Mesothelial cell of epicardium (in vitro differentiated cells): ENCODE measurements around the gene TMEM239. TPM values are rescaled to one million over a fixed set of nuclear protein-coding genes. Genes with fewer than 3 reads are reported as not detected.

Experiments used
- DNase-seq, 2 experiments: peaks; one replicate each; pipeline ENCODE4 v3.0.0; 2021; ENCODE audit warnings: low spot score in 2 of 2; ENCODE audit not compliant: unreplicated experiment in 2 of 2
- H3K27ac Mint-ChIP-seq: 2 replicates; pipeline ENCODE4 v1.8.0; 2021; ENCODE audit warnings: mixed read lengths
- H3K27me3 Mint-ChIP-seq: 2 replicates; pipeline ENCODE4 v1.8.0; 2021; ENCODE audit warnings: low read depth, mixed read lengths
- H3K36me3 Mint-ChIP-seq: 2 replicates; pipeline ENCODE4 v1.8.0; 2021; ENCODE audit warnings: mixed read lengths
- H3K4me1 Mint-ChIP-seq: 2 replicates; pipeline ENCODE4 v1.8.0; 2021; ENCODE audit warnings: mixed read lengths
- H3K4me3 Mint-ChIP-seq: 2 replicates; pipeline ENCODE4 v1.8.0; 2021; ENCODE audit warnings: mild to moderate bottlenecking, moderate library complexity, mixed read lengths
- H3K9me3 Mint-ChIP-seq: 2 replicates; pipeline ENCODE4 v1.8.0; 2021; ENCODE audit warnings: mixed read lengths
- total RNA-seq: library from RNA; stranded (reverse); gene quantifications from 3 replicates; pipeline ENCODE4 v1.2.1, GENCODE V29; 2021
- TF ChIP-seq, protein P1 (sequence below): fragments of 200-600 bp; sonication (generic); IDR thresholded peaks from one replicate; pipeline ENCODE4 v1.5.0; 2021; ENCODE audit warnings: antibody characterized with exemption; ENCODE audit not compliant: unreplicated experiment

Gene TMEM239
- total RNA-seq, 1 donor from 2014 or later: not detected

DNA sequence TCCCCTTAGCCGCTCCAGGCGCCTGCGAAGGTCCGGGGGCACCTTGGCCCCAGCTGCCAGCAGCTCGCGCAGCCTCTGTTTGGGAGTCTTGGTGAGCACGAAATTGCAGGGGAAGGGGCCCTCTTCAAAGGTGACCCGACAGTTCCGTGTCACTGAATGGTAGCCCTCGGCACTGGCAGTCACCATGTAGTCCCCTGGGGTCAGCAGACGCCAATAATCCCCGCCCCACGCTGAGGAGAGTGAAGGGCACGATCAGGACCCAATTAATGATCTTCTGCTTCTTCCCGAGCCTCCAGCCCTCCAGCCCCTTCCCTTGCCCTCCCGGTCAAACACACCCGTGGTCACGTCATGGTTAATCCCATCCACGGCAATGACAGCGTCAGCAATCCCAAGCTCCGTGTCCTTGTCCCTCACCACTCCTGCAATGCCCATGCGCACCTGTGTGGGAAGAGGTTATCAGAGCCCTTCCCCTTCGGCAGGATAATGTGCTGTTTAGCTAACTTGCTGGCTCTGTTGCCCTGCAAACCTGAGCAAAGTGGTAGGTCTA is 21.9 kb upstream of the TMEM239 start:
- no peak for DNase-seq
- peaks cover 14% of the 10 kb centered on the region for H3K27me3 Mint-ChIP-seq
- H3K9me3 Mint-ChIP-seq: peaks cover 4% of the 10 kb centered on the region
- no peak overlapping the region for H3K4me3 Mint-ChIP-seq
- no peak overlapping the region for H3K27ac Mint-ChIP-seq
- H3K36me3 Mint-ChIP-seq: peaks cover 15% of the 10 kb centered on the region
- H3K4me1 Mint-ChIP-seq: peaks cover 6% of the 10 kb centered on the region
- TF ChIP-seq, protein P1, sequence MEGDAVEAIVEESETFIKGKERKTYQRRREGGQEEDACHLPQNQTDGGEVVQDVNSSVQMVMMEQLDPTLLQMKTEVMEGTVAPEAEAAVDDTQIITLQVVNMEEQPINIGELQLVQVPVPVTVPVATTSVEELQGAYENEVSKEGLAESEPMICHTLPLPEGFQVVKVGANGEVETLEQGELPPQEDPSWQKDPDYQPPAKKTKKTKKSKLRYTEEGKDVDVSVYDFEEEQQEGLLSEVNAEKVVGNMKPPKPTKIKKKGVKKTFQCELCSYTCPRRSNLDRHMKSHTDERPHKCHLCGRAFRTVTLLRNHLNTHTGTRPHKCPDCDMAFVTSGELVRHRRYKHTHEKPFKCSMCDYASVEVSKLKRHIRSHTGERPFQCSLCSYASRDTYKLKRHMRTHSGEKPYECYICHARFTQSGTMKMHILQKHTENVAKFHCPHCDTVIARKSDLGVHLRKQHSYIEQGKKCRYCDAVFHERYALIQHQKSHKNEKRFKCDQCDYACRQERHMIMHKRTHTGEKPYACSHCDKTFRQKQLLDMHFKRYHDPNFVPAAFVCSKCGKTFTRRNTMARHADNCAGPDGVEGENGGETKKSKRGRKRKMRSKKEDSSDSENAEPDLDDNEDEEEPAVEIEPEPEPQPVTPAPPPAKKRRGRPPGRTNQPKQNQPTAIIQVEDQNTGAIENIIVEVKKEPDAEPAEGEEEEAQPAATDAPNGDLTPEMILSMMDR: no peak

DNA sequence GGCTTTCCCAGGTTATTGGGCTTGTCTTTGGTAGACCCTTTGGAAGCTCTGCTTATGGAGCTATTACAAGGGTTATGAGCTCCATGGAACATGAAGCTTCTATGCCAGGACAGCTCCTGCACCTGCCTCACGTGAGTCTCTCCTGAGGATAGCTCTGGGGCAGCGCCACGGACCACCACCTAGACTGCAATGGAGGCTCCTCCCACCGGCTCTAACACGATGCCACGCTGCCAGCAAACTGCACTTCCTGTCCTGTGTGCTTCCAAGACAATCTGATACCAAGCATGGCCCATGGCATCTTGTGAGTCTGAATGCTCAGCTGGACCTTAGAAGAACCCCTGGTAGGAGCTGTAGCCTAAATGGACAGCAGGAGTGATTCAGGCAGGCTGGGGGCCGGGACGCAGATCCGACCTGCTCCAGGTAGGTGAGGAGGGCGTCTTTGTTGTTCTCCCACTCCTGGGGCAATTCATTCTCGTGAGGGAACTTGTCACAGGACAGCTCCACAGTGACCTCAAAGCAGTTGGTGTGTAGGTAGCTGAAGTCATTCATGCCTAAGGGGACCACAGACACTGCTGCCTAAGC is 21.2 kb upstream of the TMEM239 start:
- DNase-seq: no peak
- TF ChIP-seq, protein P1: no peak
- Mint-ChIP-seq H3K9me3 (peaks cover 4% of the 10 kb centered on the region), H3K27me3 (peaks cover 15% of the 10 kb centered on the region), H3K27ac (no peak overlapping the region), H3K4me3 (no peak overlapping the region), H3K4me1 (peaks cover 12% of the 10 kb centered on the region), H3K36me3 (peaks cover 15% of the 10 kb centered on the region)

DNA sequence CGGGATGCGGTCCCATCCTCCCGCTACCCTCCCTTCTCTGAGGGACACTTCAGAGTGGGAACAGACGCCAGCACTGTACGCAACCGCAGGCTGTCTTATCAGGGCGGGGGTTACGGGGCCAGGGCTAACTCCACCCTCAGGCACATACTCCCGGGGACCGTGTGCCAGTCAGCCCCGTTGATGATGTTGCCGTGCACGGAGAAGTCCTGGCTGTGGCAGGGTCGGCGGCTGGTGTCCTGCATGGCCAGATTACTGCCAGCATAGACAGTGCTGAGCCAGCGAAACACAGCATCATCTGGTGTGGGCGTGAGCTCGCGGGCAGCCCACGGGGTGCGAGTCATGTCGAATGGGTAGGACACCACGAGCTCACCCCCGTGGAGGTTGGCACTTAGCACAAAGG is 20.7 kb upstream of the TMEM239 start:
- Mint-ChIP-seq H3K36me3 (peaks cover 15% of the 10 kb centered on the region), H3K27ac (no peak overlapping the region), H3K4me3 (no peak overlapping the region), H3K9me3 (peaks cover under 1% of the 10 kb centered on the region), H3K4me1 (peaks cover 15% of the 10 kb centered on the region), H3K27me3 (peaks cover 15% of the 10 kb centered on the region)
- DNase-seq: no peak
- TF ChIP-seq, protein P1: no peak

DNA sequence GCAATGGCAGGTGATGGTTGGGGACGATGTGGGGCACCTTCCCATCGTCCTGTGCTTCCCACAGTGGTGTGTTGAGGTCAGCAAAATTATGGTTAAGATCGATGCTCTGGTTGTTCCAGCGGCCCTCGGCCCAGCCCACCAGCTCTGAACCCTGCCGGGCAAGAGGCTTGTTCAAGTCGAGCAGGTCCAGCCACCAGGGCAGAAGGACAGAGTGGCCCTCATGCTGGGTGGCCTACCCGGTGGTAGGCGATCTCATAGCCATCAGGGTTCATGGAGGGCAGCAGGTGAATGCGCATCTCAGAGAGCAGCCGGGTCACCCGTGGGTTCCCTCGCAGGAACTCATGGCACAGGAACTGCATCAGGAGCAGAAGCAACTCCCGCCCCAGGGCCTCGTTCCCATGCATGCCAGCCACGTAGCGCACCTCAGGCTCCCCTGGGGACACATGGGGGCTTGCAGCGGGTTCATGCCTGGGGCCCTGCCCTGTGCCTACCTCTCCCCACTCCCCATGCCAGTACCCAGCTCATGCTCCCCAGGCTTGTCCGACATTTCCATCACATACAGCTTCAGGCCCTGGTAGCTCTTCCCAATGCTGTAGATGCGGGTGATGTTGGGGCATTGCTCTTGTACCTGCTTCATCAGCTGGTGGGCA is 20.0 kb upstream of the TMEM239 start:
- TF ChIP-seq, protein P1: no peak
- peaks cover 20% of the 10 kb centered on the region for H3K4me1 Mint-ChIP-seq
- no peak overlapping the region for H3K4me3 Mint-ChIP-seq
- H3K27ac Mint-ChIP-seq: no peak overlapping the region
- no peak for DNase-seq
- no peaks in the 10 kb centered on the region for H3K9me3 Mint-ChIP-seq
- H3K36me3 Mint-ChIP-seq: peaks cover 15% of the 10 kb centered on the region
- H3K27me3 Mint-ChIP-seq: peaks cover 19% of the 10 kb centered on the region

- H3K27me3 Mint-ChIP-seq: peaks cover 24% of the 10 kb centered on the region
- DNase-seq: no peak
- H3K9me3 Mint-ChIP-seq: no peaks in the 10 kb centered on the region
- H3K4me3 Mint-ChIP-seq: no peak overlapping the region
- TF ChIP-seq, protein P1: no peak
- H3K36me3 Mint-ChIP-seq: peaks cover 15% of the 10 kb centered on the region
- peaks cover 25% of the 10 kb centered on the region for H3K4me1 Mint-ChIP-seq
- no peak overlapping the region for H3K27ac Mint-ChIP-seq
Observed at GRCh38 chr20:2797136-2797983, 18.8 kb upstream of the TMEM239 start.
